Measurements from ENCODE around the gene FRMD4A.

The FRMD4A gene

DNA sequence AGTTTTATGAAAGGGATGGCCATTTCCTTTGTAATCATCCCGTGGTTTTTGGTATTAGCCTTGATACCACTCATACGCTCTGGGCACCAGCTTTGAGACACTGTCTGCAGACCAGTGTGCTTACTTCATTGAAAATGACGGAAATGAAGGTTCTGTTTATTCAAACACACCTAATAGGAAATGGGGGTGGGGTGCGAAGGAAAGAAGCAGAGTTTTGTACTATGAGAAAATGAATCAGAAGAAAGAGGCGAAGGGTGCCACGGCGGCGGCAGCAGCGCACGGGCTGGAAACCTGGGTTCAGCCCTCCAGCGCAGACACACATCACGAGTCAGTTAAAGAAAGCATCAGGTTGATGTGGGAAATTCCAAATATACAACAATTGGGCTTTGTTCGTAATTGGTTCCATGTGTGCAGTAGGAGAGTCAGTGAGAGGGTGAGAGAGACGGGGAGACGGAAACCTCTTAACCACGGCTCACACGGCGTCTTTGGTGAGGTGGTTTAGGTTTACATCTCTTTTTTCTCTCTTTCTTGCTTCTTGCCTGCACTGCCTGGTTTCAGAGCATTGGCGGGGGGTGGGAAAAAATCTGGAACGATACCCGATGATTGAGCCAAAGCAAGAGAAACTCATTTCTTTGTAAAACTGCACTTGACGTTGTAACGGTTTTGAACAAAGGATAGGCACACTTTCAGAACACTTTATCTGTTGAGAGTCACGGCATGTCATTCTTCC is 321.2 kb downstream of the FRMD4A start:
- ATAC-seq (peak; percentile 94), DNase-seq (peak; percentile 66)
- H3K4me1 Mint-ChIP-seq, result peaks cover 35% of the 10 kb centered on the region
- peak overlapping the region; percentile 91 for H3K27ac Mint-ChIP-seq
- H3K27me3 Mint-ChIP-seq, result peaks cover 14% of the 10 kb centered on the region
- H3K9me3 Mint-ChIP-seq, result no peaks in the 10 kb centered on the region
- peak overlapping the region; percentile 78 for H3K4me3 Mint-ChIP-seq
- no peaks in the 10 kb centered on the region for H3K36me3 Mint-ChIP-seq (ENCODE audit: low read depth)

- ATAC-seq (no peak), DNase-seq (no peak)
- no peaks in the 10 kb centered on the region for H3K36me3 Mint-ChIP-seq (ENCODE audit: low read depth)
- H3K4me1 Mint-ChIP-seq, result peaks cover 42% of the 10 kb centered on the region
- H3K27me3 Mint-ChIP-seq, result peaks cover 14% of the 10 kb centered on the region
- H3K4me3 Mint-ChIP-seq, result peak overlapping the region; percentile 78
- H3K9me3 Mint-ChIP-seq, result no peaks in the 10 kb centered on the region
- peak overlapping the region; percentile 91 for H3K27ac Mint-ChIP-seq
Observed at GRCh38 chr10:14008740-14009080, 322.0 kb downstream of the FRMD4A start.

DNA sequence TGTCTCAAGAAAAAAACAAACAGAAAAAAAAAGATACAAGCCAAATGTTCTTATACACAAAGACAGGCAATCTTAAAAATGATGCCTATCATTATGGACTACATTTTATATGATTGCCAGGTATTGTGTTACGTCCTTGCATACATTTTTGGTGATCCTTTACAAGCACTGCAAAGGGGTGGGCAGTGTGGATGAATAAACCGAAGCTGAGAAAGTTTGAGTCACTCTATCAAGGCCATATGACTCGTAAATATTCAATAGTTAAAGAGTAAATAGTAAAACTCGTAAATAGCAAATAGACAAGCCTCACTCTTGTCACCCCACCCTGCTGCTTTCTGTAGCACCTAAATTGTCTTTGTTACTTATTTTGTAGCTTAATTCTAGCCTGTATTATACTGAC is 326.2 kb downstream of the FRMD4A start:
- no peaks in the 10 kb centered on the region for H3K9me3 Mint-ChIP-seq
- ATAC-seq, result no peak
- no peaks in the 10 kb centered on the region for H3K36me3 Mint-ChIP-seq (ENCODE audit: low read depth)
- H3K4me3 Mint-ChIP-seq, result no peak overlapping the region
- H3K27me3 Mint-ChIP-seq, result peaks cover 14% of the 10 kb centered on the region
- H3K27ac Mint-ChIP-seq, result no peak overlapping the region
- H3K4me1 Mint-ChIP-seq, result peaks cover 43% of the 10 kb centered on the region
- no peak for DNase-seq

GRCh38 chr10:14003517-14004184 is 327.1 kb downstream of the FRMD4A start:
- Mint-ChIP-seq H3K27me3 (peaks cover 14% of the 10 kb centered on the region), H3K4me1 (peaks cover 35% of the 10 kb centered on the region), H3K9me3 (peaks cover under 1% of the 10 kb centered on the region), H3K4me3 (no peak overlapping the region), H3K36me3 (ENCODE audit: low read depth) (no peaks in the 10 kb centered on the region), H3K27ac (no peak overlapping the region)
- DNase-seq (no peak), ATAC-seq (no peak)

DNA sequence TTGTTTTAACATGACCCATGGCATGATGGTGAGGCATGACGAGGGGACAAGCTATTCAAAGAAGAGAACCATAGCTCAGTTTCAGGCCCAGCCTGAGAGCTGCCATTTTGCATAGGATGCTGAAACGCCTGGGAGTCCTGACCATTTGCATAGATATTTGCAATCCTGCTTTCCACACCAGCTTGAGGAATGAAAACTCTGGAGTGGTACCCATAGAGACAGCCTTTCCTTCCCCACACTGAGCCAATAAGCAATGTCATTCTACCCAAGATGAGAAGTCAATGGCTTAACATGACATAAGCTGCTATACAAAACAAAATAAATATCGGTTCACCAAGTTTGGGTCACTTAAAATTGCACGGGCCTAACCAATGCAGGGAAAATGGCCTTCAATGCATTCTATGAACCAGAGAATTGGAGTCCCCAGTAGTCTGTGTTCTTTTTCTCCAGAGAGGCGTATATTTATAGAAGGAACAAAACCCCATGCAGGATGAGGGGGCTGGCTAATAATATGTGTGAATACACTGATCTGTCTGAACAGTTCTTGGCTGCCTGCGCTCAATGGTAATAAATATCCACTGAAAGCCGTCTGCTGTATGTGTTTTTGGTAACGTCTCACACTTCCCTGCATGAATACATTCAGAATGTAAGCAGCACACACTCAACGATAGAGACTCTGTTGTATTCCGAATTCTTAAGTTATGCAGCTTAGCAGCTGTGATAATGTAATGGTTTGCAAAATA is 329.3 kb downstream of the FRMD4A start:
- no peak for DNase-seq
- Mint-ChIP-seq H3K4me1 (peaks cover 21% of the 10 kb centered on the region), H3K27me3 (peaks cover 9% of the 10 kb centered on the region), H3K27ac (no peak overlapping the region), H3K36me3 (ENCODE audit: low read depth) (no peaks in the 10 kb centered on the region), H3K4me3 (no peak overlapping the region), H3K9me3 (peaks cover 5% of the 10 kb centered on the region)
- no peak for ATAC-seq

- peaks cover 5% of the 10 kb centered on the region for H3K27me3 Mint-ChIP-seq
- H3K4me1 Mint-ChIP-seq, result peaks cover 10% of the 10 kb centered on the region
- DNase-seq (no peak), ATAC-seq (no peak)
- no peaks in the 10 kb centered on the region for H3K36me3 Mint-ChIP-seq (ENCODE audit: low read depth)
- H3K9me3 Mint-ChIP-seq, result peaks cover 5% of the 10 kb centered on the region
- H3K27ac Mint-ChIP-seq, result no peak overlapping the region
- H3K4me3 Mint-ChIP-seq, result no peak overlapping the region
Observed at GRCh38 chr10:13998163-13998835, 332.4 kb downstream of the FRMD4A start.

DNA sequence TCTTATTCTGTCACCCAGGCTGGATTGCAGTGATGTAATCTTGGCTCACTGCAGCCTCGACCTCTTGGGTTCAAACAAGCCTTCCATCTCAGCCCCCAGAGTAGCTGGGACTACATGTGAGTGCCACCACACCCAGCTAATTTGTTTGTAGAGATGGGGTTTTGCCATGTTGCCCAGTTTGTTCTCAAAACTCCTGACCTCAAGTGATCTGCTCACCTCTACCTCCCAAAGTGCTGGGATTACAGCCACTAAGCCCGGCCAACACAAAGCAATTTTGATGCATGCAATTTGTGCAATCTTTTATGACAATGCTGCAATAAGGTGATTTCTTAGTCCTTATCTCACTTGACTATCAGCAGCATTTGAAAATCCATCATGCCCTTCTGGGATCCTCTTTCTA is 333.1 kb downstream of the FRMD4A start:
- Mint-ChIP-seq H3K36me3 (ENCODE audit: low read depth) (no peaks in the 10 kb centered on the region), H3K4me3 (no peak overlapping the region), H3K27me3 (no peaks in the 10 kb centered on the region), H3K4me1 (peaks cover 3% of the 10 kb centered on the region), H3K9me3 (peaks cover 5% of the 10 kb centered on the region), H3K27ac (no peak overlapping the region)
- ATAC-seq (no peak), DNase-seq (no peak)

GRCh38 chr10:13994932-13995331 is 335.8 kb downstream of the FRMD4A start:
- Mint-ChIP-seq H3K27ac (no peak overlapping the region), H3K27me3 (no peaks in the 10 kb centered on the region), H3K4me1 (no peaks in the 10 kb centered on the region), H3K4me3 (no peak overlapping the region), H3K9me3 (peaks cover 5% of the 10 kb centered on the region), H3K36me3 (ENCODE audit: low read depth) (no peaks in the 10 kb centered on the region)
- ATAC-seq (no peak), DNase-seq (no peak)

- H3K27me3 Mint-ChIP-seq, result no peaks in the 10 kb centered on the region
- no peak for ATAC-seq
- peaks cover 5% of the 10 kb centered on the region for H3K9me3 Mint-ChIP-seq
- H3K4me1 Mint-ChIP-seq, result no peaks in the 10 kb centered on the region
- H3K36me3 Mint-ChIP-seq (ENCODE audit: low read depth), result no peaks in the 10 kb centered on the region
- DNase-seq, result no peak
- H3K4me3 Mint-ChIP-seq, result no peak overlapping the region
- no peak overlapping the region for H3K27ac Mint-ChIP-seq
Observed at GRCh38 chr10:13993673-13994089, 337.0 kb downstream of the FRMD4A start.

- ATAC-seq, result no peak
Observed at GRCh38 chr10:13993169-13993568, 337.6 kb downstream of the FRMD4A start.

GRCh38 chr10:13991353-13991752 is 339.4 kb downstream of the FRMD4A start:
- DNase-seq (no peak), ATAC-seq (no peak)
- H3K4me3 Mint-ChIP-seq, result no peak overlapping the region
- peaks cover 10% of the 10 kb centered on the region for H3K4me1 Mint-ChIP-seq
- no peaks in the 10 kb centered on the region for H3K36me3 Mint-ChIP-seq (ENCODE audit: low read depth)
- H3K9me3 Mint-ChIP-seq, result no peaks in the 10 kb centered on the region
- no peaks in the 10 kb centered on the region for H3K27me3 Mint-ChIP-seq
- H3K27ac Mint-ChIP-seq, result no peak overlapping the region

More at GRCh38 chr10:13993169-13993568, 337.6 kb downstream of the FRMD4A start:
- Mint-ChIP-seq H3K36me3 (ENCODE audit: low read depth) (no peaks in the 10 kb centered on the region), H3K9me3 (peaks cover under 1% of the 10 kb centered on the region), H3K27me3 (no peaks in the 10 kb centered on the region), H3K4me3 (no peak overlapping the region), H3K27ac (no peak overlapping the region), H3K4me1 (no peaks in the 10 kb centered on the region)
- no peak for DNase-seq

GRCh38 chr10:13990946-13991345 is 339.8 kb downstream of the FRMD4A start:
- DNase-seq (no peak), ATAC-seq (no peak)
- H3K36me3 Mint-ChIP-seq (ENCODE audit: low read depth), result no peaks in the 10 kb centered on the region
- H3K27me3 Mint-ChIP-seq, result no peaks in the 10 kb centered on the region
- peaks cover 10% of the 10 kb centered on the region for H3K4me1 Mint-ChIP-seq
- no peak overlapping the region for H3K27ac Mint-ChIP-seq
- no peak overlapping the region for H3K4me3 Mint-ChIP-seq
- H3K9me3 Mint-ChIP-seq, result no peaks in the 10 kb centered on the region

DNA sequence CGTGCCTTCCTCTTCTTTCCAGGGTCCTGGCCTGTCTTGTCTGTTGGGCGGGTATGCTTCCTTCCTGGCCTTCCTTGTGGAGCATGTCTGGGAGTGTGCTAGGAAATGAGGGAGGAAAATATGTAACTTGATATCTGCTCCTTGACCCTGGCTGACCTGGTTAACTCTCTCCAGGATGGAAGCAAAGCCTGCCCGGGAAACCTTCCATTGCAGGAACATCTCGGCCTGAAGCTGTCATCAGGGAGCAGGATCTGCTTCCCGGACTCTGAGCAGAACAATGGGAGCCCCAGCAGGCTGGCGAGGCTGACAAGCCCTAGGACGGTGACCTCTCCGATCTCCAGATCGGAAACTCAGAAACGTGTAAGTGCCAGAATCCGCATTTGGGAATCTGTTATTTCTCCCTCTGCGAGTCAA is 340.3 kb downstream of the FRMD4A start:
- peaks cover 10% of the 10 kb centered on the region for H3K4me1 Mint-ChIP-seq
- H3K36me3 Mint-ChIP-seq (ENCODE audit: low read depth), result no peaks in the 10 kb centered on the region
- H3K4me3 Mint-ChIP-seq, result no peak overlapping the region
- H3K27ac Mint-ChIP-seq, result no peak overlapping the region
- no peaks in the 10 kb centered on the region for H3K9me3 Mint-ChIP-seq
- DNase-seq, result no peak
- no peaks in the 10 kb centered on the region for H3K27me3 Mint-ChIP-seq
- no peak for ATAC-seq

DNA sequence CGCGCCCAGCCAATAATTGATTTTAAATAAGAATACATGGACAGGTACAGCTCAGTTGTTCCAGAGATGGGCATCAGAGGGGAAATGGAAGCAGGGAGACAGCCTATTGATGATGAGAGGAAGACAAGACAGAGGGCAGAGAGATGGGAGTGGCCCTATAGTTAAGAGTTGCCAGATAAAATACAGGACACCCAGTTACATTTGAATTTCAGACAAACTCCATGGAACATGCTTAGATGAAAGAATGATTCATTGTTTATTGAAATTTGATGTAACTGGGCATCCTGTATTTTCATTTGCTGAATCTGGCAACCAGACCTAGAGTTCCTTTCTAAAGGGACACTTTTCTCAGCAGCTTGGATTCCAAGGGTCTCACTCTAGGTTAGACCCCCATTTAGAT is 341.1 kb downstream of the FRMD4A start:
- ATAC-seq, result no peak
- H3K9me3 Mint-ChIP-seq, result no peaks in the 10 kb centered on the region
- no peak overlapping the region for H3K27ac Mint-ChIP-seq
- DNase-seq, result no peak
- H3K27me3 Mint-ChIP-seq, result no peaks in the 10 kb centered on the region
- no peaks in the 10 kb centered on the region for H3K36me3 Mint-ChIP-seq (ENCODE audit: low read depth)
- no peak overlapping the region for H3K4me3 Mint-ChIP-seq
- H3K4me1 Mint-ChIP-seq, result peaks cover 10% of the 10 kb centered on the region
